Stimulated activated CD4-positive, alpha-beta T cell treated with anti-CD3 and anti-CD28 coated beads, Interleukin-4, amount 100 ng/mL, for 1 hour (primary cell): ENCODE measurements around the gene TRAK2.
"Not testable (repeated sequence)": the region's sequence is repeated elsewhere in the genome, so short reads cannot be mapped to it uniquely, and the experiment has no call there.

Experiments used
- DNase-seq: peaks from one replicate; pipeline ENCODE4 v3.0.0-alpha.2; 2020

Gene TRAK2

GRCh38 chr2:201451292-201452057 lies at the start of gene TRAK2, which contains the start of gene STRADB:
TSS of gene TRAK2 (minus strand) at chr2:201451458. CDS start at chr2:201420507, 30,951 bp downstream.
TSS of gene STRADB (plus strand) at chr2:201451740. CDS start at chr2:201454841, 3,101 bp downstream.
- peak; percentile 93 for DNase-seq

- no peak for DNase-seq
Measured at GRCh38 chr2:201500534-201500933, 49.3 kb upstream of the TRAK2 start.

- no peak for DNase-seq
Measured at GRCh38 chr2:201496785-201497184, 45.5 kb upstream of the TRAK2 start.

GRCh38 chr2:201490291-201490690 lies 39.0 kb upstream of the TRAK2 start:
- DNase-seq = no peak

GRCh38 chr2:201484805-201485204 lies 33.5 kb upstream of the TRAK2 start:
- no peak for DNase-seq

- not testable (repeated sequence) for DNase-seq
Measured at GRCh38 chr2:201483758-201484157, 32.5 kb upstream of the TRAK2 start.

GRCh38 chr2:201483342-201483741 lies 32.1 kb upstream of the TRAK2 start:
- no peak for DNase-seq

- DNase-seq = no peak
Measured at GRCh38 chr2:201482543-201482942, 31.3 kb upstream of the TRAK2 start.

GRCh38 chr2:201472411-201472810 lies 21.2 kb upstream of the TRAK2 start:
- DNase-seq = no peak

- no peak for DNase-seq
Measured at GRCh38 chr2:201471732-201472393, 20.6 kb upstream of the TRAK2 start.

- DNase-seq = no peak
Measured at GRCh38 chr2:201470821-201471731, 19.8 kb upstream of the TRAK2 start.

GRCh38 chr2:201467666-201468065 lies 16.4 kb upstream of the TRAK2 start:
- no peak for DNase-seq

- DNase-seq = no peak
Measured at GRCh38 chr2:201466050-201466675, 14.9 kb upstream of the TRAK2 start.

- DNase-seq = no peak
Measured at GRCh38 chr2:201465524-201465971, 14.3 kb upstream of the TRAK2 start.

- DNase-seq = no peak
Measured at GRCh38 chr2:201464547-201464946, 13.3 kb upstream of the TRAK2 start.

- DNase-seq = no peak
Measured at GRCh38 chr2:201460532-201460931, 9.3 kb upstream of the TRAK2 start.

- DNase-seq = no peak
Measured at GRCh38 chr2:201458381-201458780, 7.1 kb upstream of the TRAK2 start.

GRCh38 chr2:201452922-201453643 lies 1.8 kb upstream of the TRAK2 start:
- no peak for DNase-seq

- DNase-seq = no peak
Measured at GRCh38 chr2:201452058-201452921, 1.0 kb upstream of the TRAK2 start.

GRCh38 chr2:201450954-201451291 lies 335 bp downstream of the TRAK2 start:
- no peak for DNase-seq

GRCh38 chr2:201448701-201449100 lies 2.6 kb downstream of the TRAK2 start:
- DNase-seq = no peak
